HL-60 (cell line): ENCODE results near the gene FAM222B.
"Not testable (repeated sequence)": the region's sequence is repeated elsewhere in the genome, so short reads cannot be mapped to it uniquely, and the experiment has no call there.

ENCODE experiments used
- DNase-seq, 2 experiments: peaks; one replicate each; pipeline ENCODE4 v3.0.0-alpha.2; 2010 to 2020; ENCODE audit warnings: low read depth in 1 of 2, low spot score in 1 of 2
- H3K27ac ChIP-seq: fragments of 250-450 bp; sonication (Bioruptor Pico); replicated peaks from 2 replicates; pipeline ENCODE4 v1.5.1; 2020; ENCODE audit warnings: mild to moderate bottlenecking, moderate library complexity
- H3K27me3 ChIP-seq: fragments of 250-450 bp; sonication (Bioruptor Pico); 2 replicates; pipeline ENCODE4 v1.5.1; 2021; ENCODE audit warnings: mild to moderate bottlenecking, moderate library complexity; ENCODE audit not compliant: insufficient read depth, poor library complexity, severe bottlenecking
- H3K4me3 ChIP-seq: replicated peaks from 2 replicates; pipeline ENCODE4 v1.5.1; 2011; ENCODE audit warnings: mild to moderate bottlenecking, control low read depth, low read length; ENCODE audit not compliant: insufficient read depth
- GABPA ChIP-seq: IDR thresholded peaks from 2 replicates; pipeline ENCODE4 v1.6.1; 2012; ENCODE audit warnings: low read depth
- POLR2AphosphoS5 ChIP-seq: IDR thresholded peaks from 2 replicates; pipeline ENCODE4 v1.6.1; 2012; ENCODE audit warnings: low read depth
- SPI1 ChIP-seq: IDR thresholded peaks from 2 replicates; pipeline ENCODE4 v1.6.1; 2012; ENCODE audit warnings: low read depth, mild to moderate bottlenecking, borderline replicate concordance
- TF ChIP-seq, protein P1 (sequence below): IDR thresholded peaks from one replicate; pipeline ENCODE4 v1.5.1; 2011; ENCODE audit warnings: low read length, control low read depth, inconsistent platforms; ENCODE audit not compliant: insufficient read depth
- TF ChIP-seq, protein P2 (sequence below): IDR thresholded peaks from 2 replicates; pipeline ENCODE4 v1.6.1; 2012; ENCODE audit warnings: low read depth; ENCODE audit not compliant: insufficient replicate concordance

Gene FAM222B

DNA sequence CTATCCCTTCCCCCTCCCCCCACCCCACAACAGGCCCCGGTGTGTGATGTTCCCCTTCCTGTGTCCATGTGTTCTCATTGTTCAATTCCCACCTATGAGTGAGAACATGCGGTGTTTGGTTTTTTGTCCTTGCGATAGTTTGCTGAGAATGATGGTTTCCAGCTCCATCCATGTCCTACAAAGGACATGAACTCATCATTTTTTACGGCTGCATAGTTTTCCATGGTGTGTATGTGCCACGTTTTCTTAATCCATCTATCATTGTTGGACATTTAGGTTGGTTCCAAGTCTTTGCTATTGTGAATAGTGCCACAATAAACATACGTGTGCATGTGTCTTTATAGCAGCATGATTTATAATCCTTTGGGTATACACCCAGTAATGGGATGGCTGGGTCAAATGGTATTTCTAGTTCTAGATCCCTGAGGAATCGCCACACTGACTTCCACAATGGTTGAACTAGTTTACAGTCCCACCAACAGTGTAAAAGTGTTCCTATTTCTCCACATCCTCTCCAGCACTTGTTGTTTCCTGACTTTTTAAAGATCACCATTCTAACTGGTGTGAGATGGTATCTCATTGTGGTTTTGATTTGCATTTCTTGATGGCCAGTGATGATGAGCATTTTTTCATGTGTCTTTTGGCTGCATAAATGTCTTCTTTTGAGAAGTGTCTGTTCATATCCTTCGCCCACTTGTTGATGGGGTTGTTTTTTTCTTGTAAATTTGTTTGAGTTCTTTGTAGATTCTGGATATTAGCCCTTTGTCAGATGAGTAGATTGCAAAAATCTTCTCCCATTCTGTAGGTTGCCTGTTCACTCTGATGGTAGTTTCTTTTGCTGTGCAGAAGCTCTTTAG, 106.4 kb downstream of the FAM222B start:
- not testable (repeated sequence) for H3K27ac ChIP-seq, DNase-seq, H3K4me3 ChIP-seq, H3K27me3 ChIP-seq

DNA sequence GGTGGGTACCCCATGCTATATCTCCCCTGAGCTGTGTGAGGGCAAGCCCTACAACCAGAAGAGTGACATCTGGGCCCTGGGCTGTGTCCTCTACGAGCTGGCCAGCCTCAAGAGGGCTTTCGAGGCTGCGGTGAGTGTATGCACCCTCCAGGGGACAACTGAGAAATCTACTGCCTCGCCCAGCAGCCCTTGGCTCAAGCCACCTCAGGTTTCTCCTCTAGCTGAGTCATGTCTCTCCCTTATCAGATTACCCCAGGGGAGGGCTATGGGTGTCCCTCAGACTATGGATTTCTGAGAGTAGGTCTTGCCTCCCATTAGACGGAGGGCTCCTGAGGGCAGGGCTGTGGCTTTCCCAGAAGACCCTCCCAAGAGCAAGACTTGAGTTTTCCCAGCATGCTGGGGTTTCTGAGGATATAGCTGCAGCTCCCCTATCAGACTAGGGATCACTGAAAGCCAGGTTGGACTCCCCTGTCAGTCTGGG, 107.3 kb downstream of the FAM222B start:
- DNase-seq: no peak
- TF ChIP-seq, protein P1, sequence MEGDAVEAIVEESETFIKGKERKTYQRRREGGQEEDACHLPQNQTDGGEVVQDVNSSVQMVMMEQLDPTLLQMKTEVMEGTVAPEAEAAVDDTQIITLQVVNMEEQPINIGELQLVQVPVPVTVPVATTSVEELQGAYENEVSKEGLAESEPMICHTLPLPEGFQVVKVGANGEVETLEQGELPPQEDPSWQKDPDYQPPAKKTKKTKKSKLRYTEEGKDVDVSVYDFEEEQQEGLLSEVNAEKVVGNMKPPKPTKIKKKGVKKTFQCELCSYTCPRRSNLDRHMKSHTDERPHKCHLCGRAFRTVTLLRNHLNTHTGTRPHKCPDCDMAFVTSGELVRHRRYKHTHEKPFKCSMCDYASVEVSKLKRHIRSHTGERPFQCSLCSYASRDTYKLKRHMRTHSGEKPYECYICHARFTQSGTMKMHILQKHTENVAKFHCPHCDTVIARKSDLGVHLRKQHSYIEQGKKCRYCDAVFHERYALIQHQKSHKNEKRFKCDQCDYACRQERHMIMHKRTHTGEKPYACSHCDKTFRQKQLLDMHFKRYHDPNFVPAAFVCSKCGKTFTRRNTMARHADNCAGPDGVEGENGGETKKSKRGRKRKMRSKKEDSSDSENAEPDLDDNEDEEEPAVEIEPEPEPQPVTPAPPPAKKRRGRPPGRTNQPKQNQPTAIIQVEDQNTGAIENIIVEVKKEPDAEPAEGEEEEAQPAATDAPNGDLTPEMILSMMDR: no peak
- no peak for TF ChIP-seq SPI1

DNA sequence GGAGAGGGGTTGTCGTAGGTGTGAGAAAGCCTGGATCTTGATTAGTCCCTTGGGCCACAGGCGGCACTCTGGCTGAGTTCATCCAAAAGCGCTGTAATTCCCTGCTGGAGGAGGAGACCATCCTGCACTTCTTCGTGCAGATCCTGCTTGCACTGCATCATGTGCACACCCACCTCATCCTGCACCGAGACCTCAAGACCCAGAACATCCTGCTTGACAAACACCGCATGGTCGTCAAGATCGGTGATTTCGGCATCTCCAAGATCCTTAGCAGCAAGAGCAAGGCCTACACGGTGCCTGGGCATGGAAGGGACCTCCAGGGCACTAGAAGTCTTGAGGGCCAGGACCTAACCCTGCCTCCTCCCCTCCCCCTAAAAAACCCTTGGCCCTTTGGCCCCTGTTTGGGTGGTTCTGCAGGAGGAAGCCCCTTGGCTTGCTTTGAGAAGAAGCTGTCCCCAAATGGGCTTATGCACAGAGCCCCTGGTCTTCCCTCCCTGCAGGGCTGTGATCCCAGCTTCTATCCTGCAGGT, 107.8 kb downstream of the FAM222B start:
- TF ChIP-seq, protein P2, sequence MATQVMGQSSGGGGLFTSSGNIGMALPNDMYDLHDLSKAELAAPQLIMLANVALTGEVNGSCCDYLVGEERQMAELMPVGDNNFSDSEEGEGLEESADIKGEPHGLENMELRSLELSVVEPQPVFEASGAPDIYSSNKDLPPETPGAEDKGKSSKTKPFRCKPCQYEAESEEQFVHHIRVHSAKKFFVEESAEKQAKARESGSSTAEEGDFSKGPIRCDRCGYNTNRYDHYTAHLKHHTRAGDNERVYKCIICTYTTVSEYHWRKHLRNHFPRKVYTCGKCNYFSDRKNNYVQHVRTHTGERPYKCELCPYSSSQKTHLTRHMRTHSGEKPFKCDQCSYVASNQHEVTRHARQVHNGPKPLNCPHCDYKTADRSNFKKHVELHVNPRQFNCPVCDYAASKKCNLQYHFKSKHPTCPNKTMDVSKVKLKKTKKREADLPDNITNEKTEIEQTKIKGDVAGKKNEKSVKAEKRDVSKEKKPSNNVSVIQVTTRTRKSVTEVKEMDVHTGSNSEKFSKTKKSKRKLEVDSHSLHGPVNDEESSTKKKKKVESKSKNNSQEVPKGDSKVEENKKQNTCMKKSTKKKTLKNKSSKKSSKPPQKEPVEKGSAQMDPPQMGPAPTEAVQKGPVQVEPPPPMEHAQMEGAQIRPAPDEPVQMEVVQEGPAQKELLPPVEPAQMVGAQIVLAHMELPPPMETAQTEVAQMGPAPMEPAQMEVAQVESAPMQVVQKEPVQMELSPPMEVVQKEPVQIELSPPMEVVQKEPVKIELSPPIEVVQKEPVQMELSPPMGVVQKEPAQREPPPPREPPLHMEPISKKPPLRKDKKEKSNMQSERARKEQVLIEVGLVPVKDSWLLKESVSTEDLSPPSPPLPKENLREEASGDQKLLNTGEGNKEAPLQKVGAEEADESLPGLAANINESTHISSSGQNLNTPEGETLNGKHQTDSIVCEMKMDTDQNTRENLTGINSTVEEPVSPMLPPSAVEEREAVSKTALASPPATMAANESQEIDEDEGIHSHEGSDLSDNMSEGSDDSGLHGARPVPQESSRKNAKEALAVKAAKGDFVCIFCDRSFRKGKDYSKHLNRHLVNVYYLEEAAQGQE: no peak
- TF ChIP-seq GABPA: no peak
- TF ChIP-seq, protein P1: no peak
- H3K27ac ChIP-seq: no peak overlapping the region
- DNase-seq: no peak
- no peaks in the 10 kb centered on the region for H3K27me3 ChIP-seq
- no peak overlapping the region for H3K4me3 ChIP-seq

More for the DNA sequence above, 107.3 kb downstream of the FAM222B start:
- H3K27me3 ChIP-seq: no peaks in the 10 kb centered on the region
- H3K27ac ChIP-seq: no peak overlapping the region
- no peak overlapping the region for H3K4me3 ChIP-seq

DNA sequence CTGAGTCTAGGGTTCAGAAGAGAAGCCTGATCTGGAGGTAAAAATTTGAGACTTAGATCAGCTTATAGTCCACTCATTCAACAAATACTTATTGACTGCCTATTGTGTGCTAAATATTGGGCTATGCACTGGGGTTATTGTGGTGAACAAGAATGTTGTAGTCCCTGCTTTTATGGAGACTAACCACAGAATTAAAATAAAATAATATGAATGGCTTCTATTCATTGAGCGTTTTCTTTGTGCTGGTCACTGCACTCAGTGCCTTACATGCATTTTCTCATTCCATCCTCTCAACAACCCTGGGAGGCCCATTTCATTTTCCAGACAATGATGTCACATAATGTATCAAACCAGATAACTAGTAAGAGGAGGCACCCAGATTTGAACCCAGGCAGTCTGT, 109.2 kb downstream of the FAM222B start:
- no peak overlapping the region for H3K4me3 ChIP-seq
- no peak for TF ChIP-seq POLR2AphosphoS5
- no peak for TF ChIP-seq GABPA
- TF ChIP-seq, protein P2: no peak
- TF ChIP-seq, protein P1: no peak
- no peak for TF ChIP-seq SPI1
- H3K27me3 ChIP-seq: no peaks in the 10 kb centered on the region
- no peak for DNase-seq
- no peak overlapping the region for H3K27ac ChIP-seq
